ENCODE data around the gene ANKRD24. TPM values are rescaled to one million over a fixed set of nuclear protein-coding genes. Genes with fewer than 3 reads are reported as not detected.
A peak's percentile ranks its signal among the peaks of the same experiment; 100 is the strongest.

The ANKRD24 gene
- total and polyA plus RNA-seq, 2 of the 13 experiments (the other 11 are each of a cell fraction or from before 2014, with no cell fraction given): 0.13 to 0.24 TPM

DNA sequence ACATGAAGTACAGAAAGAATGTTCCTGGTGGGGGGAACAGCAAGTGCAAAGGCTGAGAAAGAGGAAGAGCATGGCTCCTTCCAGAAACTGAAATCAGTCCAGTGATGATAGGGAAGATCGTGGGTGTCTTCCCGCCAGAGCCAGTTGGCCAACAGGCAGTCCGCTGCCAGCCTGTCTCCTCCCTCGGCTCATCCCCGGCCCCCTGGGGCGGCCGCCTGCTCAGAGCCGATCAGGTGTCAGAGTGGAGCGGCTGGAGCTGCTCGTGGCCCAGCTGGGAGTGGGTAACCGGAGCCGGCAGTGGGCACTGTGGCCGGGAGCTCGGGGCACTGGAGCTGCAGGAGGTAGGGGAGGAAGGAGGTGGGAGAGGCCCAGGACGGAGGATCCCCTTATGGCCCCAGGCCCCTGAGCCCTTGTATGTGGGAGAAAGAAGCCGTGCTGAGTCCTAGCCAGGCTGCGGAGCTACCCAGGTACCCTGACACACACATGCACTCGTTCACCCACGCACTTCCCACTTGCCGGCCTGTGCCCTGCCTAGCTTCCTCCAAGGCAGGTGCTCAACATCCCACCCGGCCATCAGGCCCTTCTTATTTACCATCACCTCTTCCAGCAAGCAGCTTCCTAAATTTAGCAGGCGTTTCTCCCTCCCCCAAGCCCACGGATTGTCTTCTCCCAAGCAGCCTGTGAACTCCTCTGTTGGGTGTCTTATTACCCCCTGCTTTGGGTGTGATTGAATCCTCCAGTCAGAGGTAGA, 1.7 kb downstream of the ANKRD24 start:
- H3K4me3 ChIP-seq (replicated peaks in 1 of 3; ENCODE audit: insufficient read depth in 1 of 3, low read depth in 2 of 3, low read length in 3 of 3): peak overlapping the region in 1 of 3 experiments; percentile 33; a peak in 1 of 6 replicates
- no peak overlapping the region for H2AFZ ChIP-seq (ENCODE audit: low read length)
- peak overlapping the region; percentile 67 for H3K4me2 ChIP-seq (ENCODE audit: low read depth, low read length)
- DNase-seq (ENCODE audit: low spot score) (no peak), ATAC-seq (no peak), FAIRE-seq (no peak)
- H3K9ac ChIP-seq (ENCODE audit: insufficient read depth, low read depth, low read length): peak overlapping the region; percentile 39; the same call in 1 of the 2 replicates
- CTCF ChIA-PET (ENCODE audit: low intra/inter-chr PET ratio, low total read pairs): no interaction called here
- POLR2A ChIA-PET: no interaction called here
- in situ Hi-C loops (cut with HindIII; ENCODE audit: extremely low pct_ligation_motif_present, low pct_unique_long_range_greater_than_20kb): no loop called here
- no peaks in the 10 kb centered on the region; a peak in 1 of 5 replicates for H3K27me3 ChIP-seq (ENCODE audit: control insufficient read depth in 1 of 2, insufficient read depth in 2 of 2, low read length in 2 of 2)
- H3K9me3 ChIP-seq (ENCODE audit: low read length): no peaks in the 10 kb centered on the region
- no peaks in the 10 kb centered on the region for H3K79me2 ChIP-seq (ENCODE audit: insufficient read depth, low read length)
- intact Hi-C loops (cut with micrococcal nuclease; ENCODE audit: unreplicated experiment): no loop called here
- no peaks in the 10 kb centered on the region for H4K20me1 ChIP-seq (ENCODE audit: insufficient read depth, low read length)
- peaks cover 42% of the 10 kb centered on the region for H3K4me1 ChIP-seq (ENCODE audit: insufficient read depth, low read length)
- no peaks in the 10 kb centered on the region for H3K36me3 ChIP-seq (replicated peaks in 1 of 2; ENCODE audit: control insufficient read depth in 1 of 2, insufficient read depth in 2 of 2, low read length in 2 of 2)
- no TSS peak for BruUV-seq (replicated peaks)
- H3K27ac ChIP-seq (ENCODE audit: extremely low read length, insufficient read depth, low read length): no peak overlapping the region
- TF ChIP-seq, protein P1, sequence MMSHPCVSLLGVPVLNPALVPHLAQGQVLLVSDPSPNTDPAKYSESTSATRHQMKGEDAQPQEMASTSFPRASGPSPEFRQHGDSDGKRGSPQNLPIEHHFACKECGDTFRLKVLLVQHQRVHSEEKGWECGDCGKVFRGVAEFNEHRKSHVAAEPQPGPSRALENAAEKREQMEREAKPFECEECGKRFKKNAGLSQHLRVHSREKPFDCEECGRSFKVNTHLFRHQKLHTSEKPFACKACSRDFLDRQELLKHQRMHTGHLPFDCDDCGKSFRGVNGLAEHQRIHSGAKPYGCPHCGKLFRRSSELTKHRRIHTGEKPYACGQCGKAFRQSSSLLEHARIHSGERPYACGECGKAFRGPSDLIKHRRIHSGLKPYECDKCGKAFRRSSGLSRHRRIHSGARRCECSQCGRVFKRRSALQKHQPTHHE (CRISPR knock-in tag; IDR thresholded peaks at IDR 0.05; ENCODE audit: borderline replicate concordance): no peak
- TF ChIP-seq, protein P2, sequence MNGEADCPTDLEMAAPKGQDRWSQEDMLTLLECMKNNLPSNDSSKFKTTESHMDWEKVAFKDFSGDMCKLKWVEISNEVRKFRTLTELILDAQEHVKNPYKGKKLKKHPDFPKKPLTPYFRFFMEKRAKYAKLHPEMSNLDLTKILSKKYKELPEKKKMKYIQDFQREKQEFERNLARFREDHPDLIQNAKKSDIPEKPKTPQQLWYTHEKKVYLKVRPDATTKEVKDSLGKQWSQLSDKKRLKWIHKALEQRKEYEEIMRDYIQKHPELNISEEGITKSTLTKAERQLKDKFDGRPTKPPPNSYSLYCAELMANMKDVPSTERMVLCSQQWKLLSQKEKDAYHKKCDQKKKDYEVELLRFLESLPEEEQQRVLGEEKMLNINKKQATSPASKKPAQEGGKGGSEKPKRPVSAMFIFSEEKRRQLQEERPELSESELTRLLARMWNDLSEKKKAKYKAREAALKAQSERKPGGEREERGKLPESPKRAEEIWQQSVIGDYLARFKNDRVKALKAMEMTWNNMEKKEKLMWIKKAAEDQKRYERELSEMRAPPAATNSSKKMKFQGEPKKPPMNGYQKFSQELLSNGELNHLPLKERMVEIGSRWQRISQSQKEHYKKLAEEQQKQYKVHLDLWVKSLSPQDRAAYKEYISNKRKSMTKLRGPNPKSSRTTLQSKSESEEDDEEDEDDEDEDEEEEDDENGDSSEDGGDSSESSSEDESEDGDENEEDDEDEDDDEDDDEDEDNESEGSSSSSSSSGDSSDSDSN (CRISPR knock-in tag; IDR thresholded peaks at IDR 0.05): peak; percentile 45; the same call in 1 of the 2 replicates
- TF ChIP-seq, protein P3, sequence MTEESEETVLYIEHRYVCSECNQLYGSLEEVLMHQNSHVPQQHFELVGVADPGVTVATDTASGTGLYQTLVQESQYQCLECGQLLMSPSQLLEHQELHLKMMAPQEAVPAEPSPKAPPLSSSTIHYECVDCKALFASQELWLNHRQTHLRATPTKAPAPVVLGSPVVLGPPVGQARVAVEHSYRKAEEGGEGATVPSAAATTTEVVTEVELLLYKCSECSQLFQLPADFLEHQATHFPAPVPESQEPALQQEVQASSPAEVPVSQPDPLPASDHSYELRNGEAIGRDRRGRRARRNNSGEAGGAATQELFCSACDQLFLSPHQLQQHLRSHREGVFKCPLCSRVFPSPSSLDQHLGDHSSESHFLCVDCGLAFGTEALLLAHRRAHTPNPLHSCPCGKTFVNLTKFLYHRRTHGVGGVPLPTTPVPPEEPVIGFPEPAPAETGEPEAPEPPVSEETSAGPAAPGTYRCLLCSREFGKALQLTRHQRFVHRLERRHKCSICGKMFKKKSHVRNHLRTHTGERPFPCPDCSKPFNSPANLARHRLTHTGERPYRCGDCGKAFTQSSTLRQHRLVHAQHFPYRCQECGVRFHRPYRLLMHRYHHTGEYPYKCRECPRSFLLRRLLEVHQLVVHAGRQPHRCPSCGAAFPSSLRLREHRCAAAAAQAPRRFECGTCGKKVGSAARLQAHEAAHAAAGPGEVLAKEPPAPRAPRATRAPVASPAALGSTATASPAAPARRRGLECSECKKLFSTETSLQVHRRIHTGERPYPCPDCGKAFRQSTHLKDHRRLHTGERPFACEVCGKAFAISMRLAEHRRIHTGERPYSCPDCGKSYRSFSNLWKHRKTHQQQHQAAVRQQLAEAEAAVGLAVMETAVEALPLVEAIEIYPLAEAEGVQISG (CRISPR knock-in tag; IDR thresholded peaks at IDR 0.05): 0 out of 2 replicates have a peak, but pooled peaks have one; percentile 0
- TF ChIP-seq, protein P4, sequence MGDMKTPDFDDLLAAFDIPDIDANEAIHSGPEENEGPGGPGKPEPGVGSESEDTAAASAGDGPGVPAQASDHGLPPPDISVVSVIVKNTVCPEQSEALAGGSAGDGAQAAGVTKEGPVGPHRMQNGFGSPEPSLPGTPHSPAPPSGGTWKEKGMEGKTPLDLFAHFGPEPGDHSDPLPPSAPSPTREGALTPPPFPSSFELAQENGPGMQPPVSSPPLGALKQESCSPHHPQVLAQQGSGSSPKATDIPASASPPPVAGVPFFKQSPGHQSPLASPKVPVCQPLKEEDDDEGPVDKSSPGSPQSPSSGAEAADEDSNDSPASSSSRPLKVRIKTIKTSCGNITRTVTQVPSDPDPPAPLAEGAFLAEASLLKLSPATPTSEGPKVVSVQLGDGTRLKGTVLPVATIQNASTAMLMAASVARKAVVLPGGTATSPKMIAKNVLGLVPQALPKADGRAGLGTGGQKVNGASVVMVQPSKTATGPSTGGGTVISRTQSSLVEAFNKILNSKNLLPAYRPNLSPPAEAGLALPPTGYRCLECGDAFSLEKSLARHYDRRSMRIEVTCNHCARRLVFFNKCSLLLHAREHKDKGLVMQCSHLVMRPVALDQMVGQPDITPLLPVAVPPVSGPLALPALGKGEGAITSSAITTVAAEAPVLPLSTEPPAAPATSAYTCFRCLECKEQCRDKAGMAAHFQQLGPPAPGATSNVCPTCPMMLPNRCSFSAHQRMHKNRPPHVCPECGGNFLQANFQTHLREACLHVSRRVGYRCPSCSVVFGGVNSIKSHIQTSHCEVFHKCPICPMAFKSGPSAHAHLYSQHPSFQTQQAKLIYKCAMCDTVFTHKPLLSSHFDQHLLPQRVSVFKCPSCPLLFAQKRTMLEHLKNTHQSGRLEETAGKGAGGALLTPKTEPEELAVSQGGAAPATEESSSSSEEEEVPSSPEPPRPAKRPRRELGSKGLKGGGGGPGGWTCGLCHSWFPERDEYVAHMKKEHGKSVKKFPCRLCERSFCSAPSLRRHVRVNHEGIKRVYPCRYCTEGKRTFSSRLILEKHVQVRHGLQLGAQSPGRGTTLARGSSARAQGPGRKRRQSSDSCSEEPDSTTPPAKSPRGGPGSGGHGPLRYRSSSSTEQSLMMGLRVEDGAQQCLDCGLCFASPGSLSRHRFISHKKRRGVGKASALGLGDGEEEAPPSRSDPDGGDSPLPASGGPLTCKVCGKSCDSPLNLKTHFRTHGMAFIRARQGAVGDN (CRISPR knock-in tag; IDR thresholded peaks at IDR 0.05): 0 out of 2 replicates have a peak, but pooled peaks have one; percentile 16
- 25% methylated on average over 15 of the region's 23 CpGs for WGBS (ENCODE audit: low lambda C conversion rate)
